Kidney epithelial cell (primary cell): Measurements from ENCODE around the gene C1orf216. TPM values are rescaled to one million over a fixed set of nuclear protein-coding genes. Genes with fewer than 3 reads are reported as not detected.

Experiments used
- DNase-seq: peaks from one replicate; pipeline ENCODE4 v3.0.0-alpha.2; 2010; ENCODE audit warnings: low read depth
- H3K27me3 ChIP-seq: 2 replicates; pipeline ENCODE4 v1.6.0; 2011; ENCODE audit warnings: low read length; ENCODE audit not compliant: control insufficient read depth, insufficient read depth
- H3K36me3 ChIP-seq: 2 replicates; pipeline ENCODE4 v1.5.1; 2011; ENCODE audit warnings: low read length; ENCODE audit not compliant: control insufficient read depth, insufficient read depth
- H3K4me3 ChIP-seq: 2 replicates; pipeline ENCODE4 v1.5.1; 2011; ENCODE audit warnings: low read depth, mild to moderate bottlenecking, control low read depth, low read length
- CTCF ChIP-seq: IDR thresholded peaks from 2 replicates; pipeline ENCODE4 v1.5.1; 2011; ENCODE audit warnings: mild to moderate bottlenecking, moderate library complexity, low read length, control low read depth, inconsistent platforms; ENCODE audit not compliant: insufficient read depth, poor library complexity, severe bottlenecking
- total RNA-seq: library from RNA; depleted of rRNA; stranded (reverse); fragments of >200 nt; gene quantifications from 2 replicates; pipeline ENCODE4 v1.2.3, GENCODE V29; 2015

C1orf216 gene
- total RNA-seq = 6.0 and 9.2 TPM in 2 replicates

GRCh38 chr1:35718492-35719336, at the start of gene C1orf216:
TSS of gene C1orf216 (minus strand) at chr1:35718884. CDS start at chr1:35716321, 2,563 bp downstream.
- Histone ChIP-seq H3K27me3 (no peaks in the 10 kb centered on the region), H3K4me3 (peak within 1 kb of the TSS; percentile 50), H3K36me3 (peaks cover 1% of the 10 kb centered on the region)
- no peak for DNase-seq
- no peak for TF ChIP-seq CTCF

GRCh38 chr1:35764283-35764682, 45.6 kb upstream of the C1orf216 start:
- Histone ChIP-seq H3K4me3 (no peak overlapping the region), H3K27me3 (no peaks in the 10 kb centered on the region), H3K36me3 (peaks cover 2% of the 10 kb centered on the region)
- DNase-seq = no peak
- TF ChIP-seq CTCF = no peak

GRCh38 chr1:35763201-35763600, 44.5 kb upstream of the C1orf216 start:
- no peak for DNase-seq
- no peak overlapping the region for H3K4me3 ChIP-seq
- H3K36me3 ChIP-seq = peaks cover 2% of the 10 kb centered on the region
- no peaks in the 10 kb centered on the region for H3K27me3 ChIP-seq
- no peak for TF ChIP-seq CTCF

GRCh38 chr1:35762141-35762540, 43.5 kb upstream of the C1orf216 start:
- no peak overlapping the region for H3K4me3 ChIP-seq
- peaks cover 2% of the 10 kb centered on the region for H3K36me3 ChIP-seq
- no peak for TF ChIP-seq CTCF
- no peaks in the 10 kb centered on the region for H3K27me3 ChIP-seq
- DNase-seq = no peak

GRCh38 chr1:35756064-35756463, 37.4 kb upstream of the C1orf216 start:
- H3K27me3 ChIP-seq = no peaks in the 10 kb centered on the region
- no peaks in the 10 kb centered on the region for H3K36me3 ChIP-seq
- no peak overlapping the region for H3K4me3 ChIP-seq
- no peak for DNase-seq
- no peak for TF ChIP-seq CTCF
